HepG2 (cell line): ENCODE data around the gene SIK3. TPM values are rescaled to one million over a fixed set of nuclear protein-coding genes. Genes with fewer than 3 reads are reported as not detected.

Experiments
- CSRNP1 ChIP-seq: sonication (generic); formaldehyde crosslinking; IDR thresholded peaks from 2 replicates; pipeline ENCODE4 v1.8.1; 2023; ENCODE audit warnings: mild to moderate bottlenecking, missing genetic modification reagents
- FOXA1 ChIP-seq, 2 experiments: fragments of 450-650 bp in 1 of 2; sonication (generic) in 1 of 2; formaldehyde crosslinking in 1 of 2; IDR thresholded peaks; 2 replicates each; pipeline versions ENCODE4 v1.4.0 to v1.6.1; 2016 to 2020; ENCODE audit warnings: missing genetic modification reagents in 1 of 2
- GATAD2A ChIP-seq: IDR thresholded peaks from 2 replicates; pipeline ENCODE4 v1.6.1; 2016
- HMG20A ChIP-seq: IDR thresholded peaks from 2 replicates; pipeline ENCODE4 v1.6.1; 2016; ENCODE audit warnings: borderline replicate concordance
- LCORL ChIP-seq, 2 experiments: fragments of 450-650 bp in 1 of 2; sonication (generic) in 1 of 2; formaldehyde crosslinking in 1 of 2; IDR thresholded peaks; 2 replicates each; pipeline versions ENCODE4 v1.5.0 to v1.6.1; 2017 to 2020; ENCODE audit warnings: antibody characterized with exemption in 1 of 2, missing genetic modification reagents in 1 of 2
- MIXL1 ChIP-seq: IDR thresholded peaks from 2 replicates; pipeline ENCODE4 v1.6.1; 2016
- PAXIP1 ChIP-seq: sonication (generic); formaldehyde crosslinking; conservative IDR thresholded peaks from 2 replicates; pipeline ENCODE4 v1.4.0; 2020; ENCODE audit warnings: mild to moderate bottlenecking, missing genetic modification reagents, moderate library complexity
- PHF21A ChIP-seq: sonication (generic); formaldehyde crosslinking; IDR thresholded peaks from 2 replicates; pipeline ENCODE4 v1.5.0; 2020; ENCODE audit warnings: mild to moderate bottlenecking, missing genetic modification reagents
- ZBTB7B ChIP-seq: sonication (generic); formaldehyde crosslinking; IDR thresholded peaks from 2 replicates; pipeline ENCODE4 v1.4.0; 2020; ENCODE audit warnings: missing genetic modification reagents
- ZFY ChIP-seq: sonication (generic); formaldehyde crosslinking; IDR thresholded peaks from 2 replicates; pipeline ENCODE4 v1.4.0; 2020; ENCODE audit warnings: missing genetic modification reagents
- ZHX1 ChIP-seq: sonication (generic); formaldehyde crosslinking; IDR thresholded peaks from 2 replicates; pipeline ENCODE4 v1.8.1; 2022; ENCODE audit warnings: low read depth, mild to moderate bottlenecking, missing genetic modification reagents
- ZNF263 ChIP-seq: sonication (generic); formaldehyde crosslinking; IDR thresholded peaks from 2 replicates; pipeline ENCODE4 v1.4.0; 2020; ENCODE audit warnings: missing genetic modification reagents
- ZNF350 ChIP-seq: sonication (generic); formaldehyde crosslinking; IDR thresholded peaks from 2 replicates; pipeline ENCODE4 v1.4.0; 2020; ENCODE audit warnings: mild to moderate bottlenecking, low read depth, missing genetic modification reagents, borderline replicate concordance
- ZNF512B ChIP-seq: sonication (generic); formaldehyde crosslinking; IDR thresholded peaks from 2 replicates; pipeline ENCODE4 v1.5.1; 2020; ENCODE audit warnings: missing genetic modification reagents, mild to moderate bottlenecking, borderline replicate concordance
- ZSCAN21 ChIP-seq: sonication (generic); formaldehyde crosslinking; IDR thresholded peaks from 2 replicates; pipeline ENCODE4 v1.8.0; 2022; ENCODE audit warnings: mild to moderate bottlenecking, missing genetic modification reagents, moderate library complexity, borderline replicate concordance
- polyA plus RNA-seq, 8 experiments: library from polyadenylated mRNA; depleted of rRNA in 3 of 8; stranded (reverse) in 7 of 8; unstranded in 1 of 8; fragments of >200 nt; fragmentation: Illumina TruSeq in 4 of 8; extraction: Trizol in 4 of 8; gene quantifications; 2 replicates each; pipeline versions ENCODE4 v1.2.1 to v1.2.3, GENCODE V29; 2011 to 2016; ENCODE audit warnings: low read depth in 4 of 8, missing spikeins in 1 of 8, mixed read lengths in 1 of 8; ENCODE audit not compliant: insufficient read depth in 1 of 8
- total RNA-seq, 5 experiments: library from RNA; depleted of rRNA; stranded (reverse); fragments of >200 nt; fragmentation: Illumina TruSeq; extraction: Trizol; gene quantifications; 2 replicates each; pipeline ENCODE4 v1.2.3, GENCODE V29; 2016; ENCODE audit warnings: low read depth in 1 of 5

The SIK3 gene
- total and polyA plus RNA-seq, 2 of the 13 experiments (the other 11 are each of a cell fraction or from before 2014, with no cell fraction given): 5.7 to 9.8 TPM

- TF ChIP-seq FOXA1 (IDR thresholded peaks at IDR 0.05) (no peak), FOXA1 (CRISPR knock-in tag; IDR thresholded peaks at IDR 0.05) (no peak), HMG20A (CRISPR knock-in tag) (0 out of 2 replicates have a peak, but pooled peaks have one; percentile 13), ZSCAN21 (CRISPR knock-in tag) (0 out of 2 replicates have a peak, but pooled peaks have one; percentile 21), ZFY (CRISPR knock-in tag) (no peak), GATAD2A (CRISPR knock-in tag) (peak; percentile 69), ZBTB7B (0 out of 2 replicates have a peak, but pooled peaks have one; percentile 41), PAXIP1 (CRISPR knock-in tag) (peak; percentile 37; the same call in 1 of the 2 replicates), ZHX1 (CRISPR knock-in tag) (0 out of 2 replicates have a peak, but pooled peaks have one; percentile 43), MIXL1 (CRISPR knock-in tag) (no peak), ZNF350 (CRISPR knock-in tag) (0 out of 2 replicates have a peak, but pooled peaks have one; percentile 22), ZNF263 (CRISPR knock-in tag) (peak; percentile 79; the same call in 1 of the 2 replicates), ZNF512B (no peak), LCORL (IDR thresholded peaks at IDR 0.05) (no peak), LCORL (CRISPR knock-in tag; IDR thresholded peaks at IDR 0.05) (peak; percentile 37; the same call in 1 of the 2 replicates), PHF21A (CRISPR knock-in tag) (0 out of 2 replicates have a peak, but pooled peaks have one; percentile 53), CSRNP1 (CRISPR knock-in tag) (no peak)
Measured at GRCh38 chr11:116813781-116814471, 284.3 kb downstream of the SIK3 start (continued).
